GDM1 (cell line): ENCODE data around the gene ELOB.
"Not testable (repeated sequence)": the region's sequence is repeated elsewhere in the genome, so short reads cannot be mapped to it uniquely, and the experiment has no call there.

ENCODE experiments used
- DNase-seq: peaks from one replicate; lab custom pipeline; 2025; lab: John Stamatoyannopoulos, UW

Gene ELOB

DNA sequence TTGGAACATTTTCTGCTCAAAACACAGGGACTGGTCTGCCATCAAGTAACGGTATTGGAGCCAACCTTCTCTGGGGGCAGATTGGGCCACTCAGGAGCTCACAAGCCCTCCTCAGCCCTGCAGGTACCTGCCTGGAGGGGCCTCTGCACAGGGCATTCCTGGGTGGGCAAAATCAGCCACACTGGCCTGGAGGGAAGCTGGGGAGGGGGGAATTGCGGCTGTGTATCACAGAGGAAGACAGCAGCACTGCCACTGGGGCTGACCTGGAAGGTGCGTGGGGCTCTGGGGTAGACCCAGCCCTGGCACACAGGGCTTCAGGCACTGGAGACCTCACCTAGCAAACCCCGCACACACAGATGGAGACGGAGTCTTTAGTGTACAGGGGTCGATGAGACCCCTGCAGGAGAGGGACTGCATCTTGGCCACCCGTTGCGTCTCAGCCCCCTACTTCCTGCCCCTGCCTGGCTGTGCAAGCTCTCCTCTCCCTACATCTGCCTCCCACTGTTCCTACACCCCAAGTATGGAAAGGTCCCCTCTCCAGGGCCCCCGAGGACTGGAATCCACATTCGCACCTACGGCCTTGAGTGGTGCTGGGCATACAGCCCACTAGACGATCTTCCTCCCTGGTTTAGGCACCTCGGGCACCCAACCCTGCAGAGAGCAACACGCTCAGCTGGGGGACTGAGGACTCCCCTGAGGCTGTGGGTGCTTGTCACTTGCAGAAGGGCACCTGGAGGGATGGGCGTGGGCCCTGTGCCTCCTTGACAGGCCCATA is 31.8 kb downstream of the ELOB start:
- no peak for DNase-seq

GRCh38 chr16:2744711-2745110 is 32.4 kb downstream of the ELOB start:
- DNase-seq, result no peak

DNA sequence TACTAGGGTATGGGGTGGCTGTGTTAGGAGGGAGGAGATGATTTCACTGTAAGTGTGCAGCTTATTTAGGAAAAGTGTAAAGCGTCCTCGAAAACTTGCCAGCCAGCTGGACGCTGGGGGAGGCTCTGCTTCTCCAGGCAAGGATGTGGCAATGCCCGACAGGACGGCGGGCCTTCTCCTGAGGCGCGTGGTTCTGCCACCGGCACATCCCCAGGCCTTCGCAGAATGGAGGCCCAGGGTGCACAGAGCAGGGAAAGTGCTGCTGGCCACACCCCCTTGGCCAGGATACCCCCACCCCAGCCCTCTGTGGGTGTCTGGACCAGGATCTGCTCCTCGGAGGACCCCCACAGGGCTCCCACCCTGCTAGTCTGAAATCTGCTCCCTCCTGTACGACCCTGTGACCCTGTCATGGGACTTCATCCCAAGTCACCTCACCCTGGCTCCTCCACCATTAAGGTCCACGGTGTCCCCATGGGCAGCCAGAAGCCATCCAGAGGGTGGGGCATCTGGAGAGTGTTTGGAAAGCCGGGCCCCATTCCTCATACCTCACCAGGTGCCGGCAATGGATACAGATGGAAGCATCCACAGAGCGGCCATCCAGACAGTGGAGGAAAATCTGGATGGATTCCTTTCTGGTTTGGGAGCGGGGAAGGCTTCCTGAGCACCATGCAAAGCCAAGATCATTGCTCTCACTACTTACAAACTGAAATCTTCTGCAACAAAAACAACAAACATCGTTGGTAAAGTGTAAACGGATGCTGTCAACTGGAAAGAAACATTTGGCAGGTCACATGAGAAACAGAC is 33.9 kb downstream of the ELOB start:
- DNase-seq, result no peak

- DNase-seq, result no peak
Observed at GRCh38 chr16:2742323-2743006, 34.6 kb downstream of the ELOB start.

GRCh38 chr16:2741168-2741567 is 35.9 kb downstream of the ELOB start:
- DNase-seq, result no peak

GRCh38 chr16:2740476-2740875 is 36.6 kb downstream of the ELOB start:
- no peak for DNase-seq

DNA sequence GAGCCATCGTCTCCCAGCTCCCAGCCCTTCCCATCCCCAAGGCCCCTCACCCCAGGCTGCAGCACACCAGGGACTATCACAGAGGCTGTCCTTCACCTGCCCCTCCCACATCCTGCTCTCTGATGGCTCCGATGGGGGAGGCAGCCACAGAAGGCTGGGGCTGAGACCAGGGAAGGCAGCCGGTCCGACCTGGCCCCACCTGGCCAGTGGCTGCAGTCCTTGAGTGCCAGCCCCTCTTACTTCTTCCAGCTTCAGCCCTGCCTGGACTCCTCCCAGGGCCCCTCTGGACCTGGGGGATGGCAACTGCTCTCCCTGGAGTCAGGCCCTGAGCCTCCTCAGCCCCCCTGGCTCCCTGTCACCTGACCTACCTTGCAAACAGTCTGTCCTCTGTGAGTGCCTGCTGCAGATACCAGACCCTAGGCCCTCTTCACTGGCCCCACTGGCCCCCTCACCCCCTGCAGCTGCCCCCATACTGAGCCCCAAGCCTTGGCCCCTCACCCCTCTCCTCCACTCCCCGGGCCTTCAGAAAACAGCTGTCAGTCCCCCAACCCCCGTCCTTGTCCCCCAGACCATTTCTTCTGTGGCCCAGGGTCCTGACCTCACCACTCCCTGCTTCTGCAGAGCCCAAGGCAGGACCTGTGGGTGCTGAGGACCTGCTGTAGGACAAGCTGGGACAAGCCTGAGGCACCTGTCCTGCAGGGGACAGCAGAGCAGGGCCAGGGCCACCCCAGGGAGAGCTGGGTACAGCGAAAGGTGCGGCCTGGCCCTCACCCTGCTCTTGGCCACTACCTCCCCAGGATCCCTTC is 37.3 kb downstream of the ELOB start:
- no peak for DNase-seq

- DNase-seq, result no peak
Observed at GRCh38 chr16:2738615-2739014, 38.5 kb downstream of the ELOB start.

DNA sequence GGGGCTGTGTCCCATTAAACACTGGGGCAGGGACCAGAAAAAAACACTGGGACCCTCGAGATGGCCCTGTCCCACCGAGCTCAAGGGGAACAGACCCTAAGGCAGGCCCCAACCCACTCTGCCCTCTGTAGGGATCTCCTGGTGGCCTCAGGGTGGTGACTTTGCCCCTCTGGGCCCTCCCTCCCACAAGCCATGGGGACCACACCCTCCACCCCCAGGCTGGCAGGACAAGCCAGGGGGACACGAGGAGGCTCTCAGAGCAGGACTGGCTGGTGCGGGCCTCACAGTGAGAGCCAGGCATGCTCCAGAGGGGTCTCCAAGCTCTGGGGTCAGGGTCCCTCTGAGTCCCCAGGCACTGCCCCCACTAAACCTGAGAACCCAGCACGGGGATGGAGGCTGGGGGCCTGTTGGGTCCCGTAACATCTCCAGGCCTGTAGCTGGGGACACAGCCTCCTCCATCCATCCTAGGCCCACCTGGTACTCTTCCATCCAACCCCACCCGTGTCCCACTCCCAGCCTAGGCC is 39.1 kb downstream of the ELOB start:
- no peak for DNase-seq

DNA sequence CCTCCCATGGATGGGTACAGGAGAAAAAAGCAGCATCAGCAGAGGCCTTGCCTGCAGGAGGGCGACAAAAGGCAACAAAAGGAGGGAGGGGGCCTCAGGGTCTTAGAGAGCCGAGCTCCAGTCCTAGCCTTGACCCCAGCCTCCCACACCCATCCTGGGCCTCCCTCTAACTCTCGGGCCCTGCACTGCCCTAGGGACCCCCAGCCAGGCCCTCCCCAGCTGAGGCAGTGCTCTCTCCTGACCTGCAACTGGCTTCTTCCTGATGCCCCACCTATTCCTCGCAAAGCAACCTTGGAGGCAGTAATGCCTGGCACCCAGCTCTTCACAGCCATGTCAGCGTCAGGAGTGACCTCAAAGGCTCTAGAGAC is 39.9 kb downstream of the ELOB start:
- no peak for DNase-seq

- DNase-seq, result no peak
Observed at GRCh38 chr16:2736476-2737237, 40.4 kb downstream of the ELOB start.

- DNase-seq, result no peak
Observed at GRCh38 chr16:2734844-2735515, 42.1 kb downstream of the ELOB start.

- no peak for DNase-seq
Observed at GRCh38 chr16:2728034-2728433, 49.0 kb downstream of the ELOB start.

DNA sequence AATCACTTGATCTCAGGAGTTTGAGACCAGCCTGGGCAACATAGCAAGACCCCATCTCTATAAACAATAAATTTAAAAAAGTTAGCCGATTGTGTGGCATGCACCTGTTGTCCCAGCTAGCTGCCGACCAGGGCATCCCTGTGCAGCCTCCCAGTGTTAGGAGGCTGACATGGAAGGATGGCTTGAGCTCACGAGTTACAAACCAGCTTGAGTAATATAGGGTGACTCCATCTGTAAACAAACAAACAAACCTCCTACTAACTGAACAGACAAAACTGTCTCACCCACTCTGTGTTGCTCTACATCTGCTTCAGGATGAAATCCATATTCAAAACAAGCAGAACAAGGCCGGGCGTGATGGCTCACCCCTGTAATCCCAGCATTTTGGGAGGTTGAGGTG is 50.2 kb downstream of the ELOB start:
- no peak for DNase-seq

DNA sequence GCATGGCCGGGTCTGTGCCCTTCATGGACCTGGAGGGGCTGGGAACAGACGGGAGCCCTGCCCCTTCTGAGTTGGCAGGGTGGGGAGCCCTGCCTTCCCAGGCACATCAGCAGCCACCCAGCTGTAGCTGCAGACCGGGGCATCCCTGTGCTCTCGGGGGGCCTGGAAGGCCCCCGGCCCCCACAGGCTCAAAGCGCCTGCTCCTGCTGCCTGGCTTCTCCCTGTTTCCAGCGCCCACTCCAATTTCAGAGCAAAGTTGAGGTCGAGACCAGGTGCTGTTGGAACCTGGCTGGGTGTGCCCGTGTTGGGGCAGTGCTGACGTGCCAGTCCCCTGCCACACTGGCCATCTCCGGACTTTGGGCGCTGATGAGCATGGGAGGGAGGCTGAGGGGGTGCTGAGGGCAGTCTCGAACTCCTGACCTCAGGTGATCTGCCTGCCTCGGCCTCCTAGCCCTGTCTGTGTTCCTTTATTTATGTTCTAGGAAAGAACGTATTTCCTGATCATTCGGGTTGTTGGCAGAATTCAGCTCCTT is 52.2 kb downstream of the ELOB start:
- no peak for DNase-seq

GRCh38 chr16:2724088-2724676 is 52.9 kb downstream of the ELOB start:
- DNase-seq, result no peak

GRCh38 chr16:2721634-2722173 is 55.4 kb downstream of the ELOB start:
- DNase-seq, result not testable (repeated sequence)
